HEK293 (cell line): Measurements from ENCODE around the gene TCOF1.

ENCODE experiments used
- CTCF ChIA-PET: fragments of 350-600 bp; formaldehyde crosslinking; extraction: SDS; loops from one replicate; lab custom pipeline; 2021; ENCODE audit warnings: antibody characterized with exemption; lab: Yijun Ruan, JAX
- POLR2A ChIA-PET: fragments of 300-600 bp; formaldehyde crosslinking; extraction: SDS; loops from one replicate; lab custom pipeline; 2020; ENCODE audit warnings: antibody characterized with exemption, inconsistent platforms; lab: Yijun Ruan, JAX
- H3K27ac ChIP-seq: fragments of 200-500 bp; sonication (Bioruptor generic); 2 replicates; pipeline ENCODE4 v1.5.1; 2014; ENCODE audit warnings: low read depth, low read length, control low read depth, inconsistent platforms; ENCODE audit errors: extremely low read depth
- H3K36me3 ChIP-seq, 2 experiments: fragments of 200-500 bp in 1 of 2; sonication (Bioruptor generic) in 1 of 2; 1 replicate in 1 of 2; 2 replicates in 1 of 2; pipeline ENCODE4 v1.5.1; 2014 to 2017; ENCODE audit warnings: inconsistent platforms in 2 of 2, low read length in 2 of 2; ENCODE audit not compliant: control insufficient read depth in 2 of 2, insufficient read depth in 1 of 2
- H3K4me1 ChIP-seq: fragments of 200-500 bp; sonication (Bioruptor generic); 2 replicates; pipeline ENCODE4 v1.5.1; 2014; ENCODE audit warnings: mild to moderate bottlenecking, low read length, inconsistent platforms; ENCODE audit not compliant: control insufficient read depth, insufficient read depth
- H3K4me3 ChIP-seq: 2 replicates; pipeline ENCODE4 v1.5.1; 2011; ENCODE audit warnings: low read depth, mild to moderate bottlenecking, control low read depth, low read length, moderate library complexity
- H3K9me3 ChIP-seq: fragments of 200-500 bp; sonication (Bioruptor generic); 2 replicates; pipeline ENCODE4 v1.5.1; 2014; ENCODE audit warnings: low read depth, low read length, inconsistent platforms; ENCODE audit not compliant: control insufficient read depth, insufficient read depth
- BCL11A ChIP-seq: fragments of 450-650 bp; formaldehyde crosslinking; IDR thresholded peaks from 2 replicates; pipeline ENCODE4 v1.5.1; 2016; ENCODE audit warnings: low read depth, missing biosample characterization, missing genetic modification characterization
- KLF1 ChIP-seq: fragments of 450-650 bp; formaldehyde crosslinking; IDR thresholded peaks from 2 replicates; pipeline ENCODE4 v1.5.1; 2016; ENCODE audit warnings: missing biosample characterization, missing genetic modification characterization
- PRDM2 ChIP-seq: fragments of 450-650 bp; formaldehyde crosslinking; IDR thresholded peaks from 2 replicates; pipeline ENCODE4 v1.5.1; 2016; ENCODE audit warnings: missing biosample characterization, missing genetic modification characterization, borderline replicate concordance
- RBAK ChIP-seq: fragments of 450-650 bp; formaldehyde crosslinking; IDR thresholded peaks from 2 replicates; pipeline ENCODE4 v1.5.1; 2016; ENCODE audit warnings: missing biosample characterization, missing genetic modification characterization
- REST ChIP-seq: fragments of 450-650 bp; formaldehyde crosslinking; IDR thresholded peaks from 2 replicates; pipeline ENCODE4 v1.5.1; 2016; ENCODE audit warnings: missing biosample characterization, missing genetic modification characterization
- ZNF175 ChIP-seq: fragments of 450-650 bp; formaldehyde crosslinking; IDR thresholded peaks from 2 replicates; pipeline ENCODE4 v1.5.1; 2016; ENCODE audit warnings: missing biosample characterization, missing genetic modification characterization
- ZNF19 ChIP-seq: fragments of 450-650 bp; formaldehyde crosslinking; IDR thresholded peaks from 2 replicates; pipeline ENCODE4; 2016; ENCODE audit warnings: missing biosample characterization, missing genetic modification characterization, low read depth
- ZNF221 ChIP-seq: fragments of 450-650 bp; formaldehyde crosslinking; IDR thresholded peaks from 2 replicates; pipeline ENCODE4 v1.5.1; 2017; ENCODE audit warnings: missing biosample characterization, missing genetic modification characterization, borderline replicate concordance
- ZNF24 ChIP-seq: fragments of 450-650 bp; formaldehyde crosslinking; IDR thresholded peaks from 2 replicates; pipeline ENCODE4 v1.5.1; 2016; ENCODE audit warnings: missing biosample characterization, missing genetic modification characterization
- ZNF248 ChIP-seq: fragments of 450-650 bp; formaldehyde crosslinking; IDR thresholded peaks from 2 replicates; pipeline ENCODE4 v1.5.1; 2017; ENCODE audit warnings: missing biosample characterization, missing genetic modification characterization
- ZNF544 ChIP-seq: fragments of 450-650 bp; formaldehyde crosslinking; IDR thresholded peaks from 2 replicates; pipeline ENCODE4 v1.5.0; 2017; ENCODE audit warnings: missing biosample characterization, missing genetic modification characterization
- ZNF792 ChIP-seq: fragments of 450-650 bp; formaldehyde crosslinking; IDR thresholded peaks from 2 replicates; pipeline ENCODE4 v1.5.1; 2016; ENCODE audit warnings: missing biosample characterization, missing genetic modification characterization
- ZSCAN4 ChIP-seq: fragments of 450-650 bp; formaldehyde crosslinking; IDR thresholded peaks from 2 replicates; pipeline ENCODE4 v1.5.1; 2017; ENCODE audit warnings: missing biosample characterization, missing genetic modification characterization

TCOF1 gene

GRCh38 chr5:150318613-150319483 is 38.6 kb upstream of the TCOF1 start (continued):
- no peak for TF ChIP-seq REST (tag by site-specific recombination)
- TF ChIP-seq RBAK (tag by site-specific recombination): no peak
- TF ChIP-seq ZSCAN4: no peak
- TF ChIP-seq ZNF24 (tag by site-specific recombination): no peak
- TF ChIP-seq KLF1: no peak
- TF ChIP-seq ZNF221 (tag by site-specific recombination): no peak
- TF ChIP-seq ZNF19 (tag by site-specific recombination): no peak

- Histone ChIP-seq H3K4me1 (peaks cover 7% of the 10 kb centered on the region), H3K4me3 (no peak overlapping the region), H3K27ac (no peak overlapping the region), H3K9me3 (no peaks in the 10 kb centered on the region)
- CTCF ChIA-PET: interaction anchor here (1.0 to 1.4 kb wide), 2 partner anchors 11 to 30 kb away, joined by 3 read pairs; no protein-coding TSS in a partner anchor
- TF ChIP-seq ZNF175 (tag by site-specific recombination) (no peak), BCL11A (no peak), ZNF792 (no peak), PRDM2 (tag by site-specific recombination) (no peak), ZNF248 (tag by site-specific recombination) (no peak), ZNF544 (tag by site-specific recombination) (no peak)
- TF ChIP-seq, all 188 proteins: peak for 0
- H3K36me3 ChIP-seq: no peaks in the 10 kb centered on the region
- POLR2A ChIA-PET: interaction anchor here (0.5 to 1.3 kb wide), 3 partner anchors 24 to 148 kb away, joined by 4 to 7 read pairs (median 5); partner anchors contain the start of gene TCOF1
These were observed 38.1 kb upstream of the TCOF1 start for GRCh38 chr5:150319484-150319790.
